Progenitor cell of endocrine pancreas (in vitro differentiated cells): ENCODE data around the gene PIK3R5. TPM values are rescaled to one million over a fixed set of nuclear protein-coding genes. Genes with fewer than 3 reads are reported as not detected.

Experiments
- DNase-seq: peaks from one replicate; pipeline ENCODE4 v3.0.0; 2021; ENCODE audit warnings: low spot score; ENCODE audit not compliant: unreplicated experiment
- H3K27ac Mint-ChIP-seq: 2 replicates; pipeline ENCODE4 v1.8.0; 2021; ENCODE audit warnings: mild to moderate bottlenecking, moderate library complexity, mixed read lengths
- H3K27me3 Mint-ChIP-seq: 2 replicates; pipeline ENCODE4 v1.8.0; 2021; ENCODE audit warnings: mixed read lengths
- H3K36me3 Mint-ChIP-seq: 2 replicates; pipeline ENCODE4 v1.8.0; 2022; ENCODE audit warnings: mixed read lengths; ENCODE audit not compliant: insufficient read depth
- H3K4me1 Mint-ChIP-seq: 2 replicates; pipeline ENCODE4 v1.8.0; 2021; ENCODE audit warnings: low read depth, mixed read lengths
- H3K4me3 Mint-ChIP-seq: 2 replicates; pipeline ENCODE4 v1.8.0; 2021; ENCODE audit warnings: low read depth, mild to moderate bottlenecking, moderate library complexity, mixed read lengths
- H3K9me3 Mint-ChIP-seq: 2 replicates; pipeline ENCODE4 v1.8.0; 2021; ENCODE audit warnings: low read depth, mixed read lengths
- CTCF ChIP-seq: fragments of 200-600 bp; sonication (generic); IDR thresholded peaks from one replicate; pipeline ENCODE4 v1.5.0; 2021; ENCODE audit warnings: antibody characterized with exemption, mild to moderate bottlenecking; ENCODE audit not compliant: unreplicated experiment
- total RNA-seq: library from RNA; stranded (reverse); gene quantifications from 2 replicates; pipeline ENCODE4 v1.2.1, GENCODE V29; 2021

PIK3R5 gene
- total RNA-seq, 1 donor from 2014 or later = 0.50 TPM

GRCh38 chr17:8865811-8866210 is 99.7 kb downstream of the PIK3R5 start:
- no peak for DNase-seq
- Mint-ChIP-seq H3K4me3 (no peak overlapping the region), H3K36me3 (no peaks in the 10 kb centered on the region), H3K27me3 (peaks cover 17% of the 10 kb centered on the region), H3K4me1 (peaks cover 19% of the 10 kb centered on the region), H3K27ac (no peak overlapping the region), H3K9me3 (no peaks in the 10 kb centered on the region)
- TF ChIP-seq CTCF = no peak

- H3K36me3 Mint-ChIP-seq = no peaks in the 10 kb centered on the region
- peaks cover 17% of the 10 kb centered on the region for H3K27me3 Mint-ChIP-seq
- DNase-seq = no peak
- H3K4me3 Mint-ChIP-seq = no peak overlapping the region
- H3K27ac Mint-ChIP-seq = no peak overlapping the region
- peaks cover 16% of the 10 kb centered on the region for H3K4me1 Mint-ChIP-seq
- TF ChIP-seq CTCF = no peak
- no peaks in the 10 kb centered on the region for H3K9me3 Mint-ChIP-seq
These were observed 100.1 kb downstream of the PIK3R5 start for GRCh38 chr17:8865385-8865784.

GRCh38 chr17:8862213-8863056 is 103.1 kb downstream of the PIK3R5 start:
- Mint-ChIP-seq H3K36me3 (no peaks in the 10 kb centered on the region), H3K27me3 (peaks cover 6% of the 10 kb centered on the region), H3K27ac (no peak overlapping the region), H3K9me3 (no peaks in the 10 kb centered on the region), H3K4me3 (no peak overlapping the region), H3K4me1 (peaks cover 18% of the 10 kb centered on the region)
- no peak for TF ChIP-seq CTCF
- no peak for DNase-seq

GRCh38 chr17:8861495-8862181 is 103.9 kb downstream of the PIK3R5 start:
- Mint-ChIP-seq H3K27me3 (peaks cover 2% of the 10 kb centered on the region), H3K9me3 (no peaks in the 10 kb centered on the region), H3K27ac (no peak overlapping the region), H3K4me3 (no peak overlapping the region), H3K36me3 (no peaks in the 10 kb centered on the region), H3K4me1 (peaks cover 26% of the 10 kb centered on the region)
- TF ChIP-seq CTCF = no peak
- no peak for DNase-seq

- TF ChIP-seq CTCF = no peak
- Mint-ChIP-seq H3K27me3 (no peaks in the 10 kb centered on the region), H3K9me3 (no peaks in the 10 kb centered on the region), H3K4me3 (no peak overlapping the region), H3K27ac (no peak overlapping the region), H3K36me3 (no peaks in the 10 kb centered on the region), H3K4me1 (peaks cover 32% of the 10 kb centered on the region)
- DNase-seq = no peak
These were observed 105.6 kb downstream of the PIK3R5 start for GRCh38 chr17:8859804-8860430.
